OCI-LY3 (cell line): ENCODE data around the gene SGSM1.
"Not testable (repeated sequence)": the region's sequence is repeated elsewhere in the genome, so short reads cannot be mapped to it uniquely, and the experiment has no call there.

Experiments used
- H2AFZ ChIP-seq: fragments of 200-600, 300-600 bp; shearing (Covaris generic); 2 replicates; pipeline ENCODE4 v1.6.0; 2014; ENCODE audit warnings: antibody characterized with exemption, low read depth, low read length
- H3K27ac ChIP-seq: fragments of 200-600, 300-600 bp; sonication (generic); 2 replicates; pipeline ENCODE4 v1.5.1; 2014; ENCODE audit warnings: mild to moderate bottlenecking, low read length, moderate library complexity, mixed read lengths
- H3K27me3 ChIP-seq: fragments of 200-600, 300-600 bp; sonication (generic); 2 replicates; pipeline ENCODE4 v1.6.1; 2014; ENCODE audit warnings: low read depth, low read length, mixed read lengths
- H3K36me3 ChIP-seq: fragments of 200-600, 300-600 bp; sonication (generic); replicated peaks from 2 replicates; pipeline ENCODE3; 2014; ENCODE audit warnings: low read depth, low read length, mixed read lengths
- H3K4me1 ChIP-seq: fragments of 300-600, 200-600 bp; sonication (generic); 2 replicates; pipeline ENCODE4 v1.6.1; 2014; ENCODE audit warnings: low read length, mixed read lengths
- H3K4me2 ChIP-seq: fragments of 200-600, 300-600 bp; sonication (generic); 2 replicates; pipeline ENCODE4 v1.6.1; 2014; ENCODE audit warnings: low read length, mixed read lengths
- H3K4me3 ChIP-seq: fragments of 300-600, 200-600 bp; sonication (generic); 2 replicates; pipeline ENCODE4 v1.5.1; 2014; ENCODE audit warnings: antibody characterized with exemption, mild to moderate bottlenecking, low read length, moderate library complexity
- H3K79me2 ChIP-seq: fragments of 300-600, 200-600 bp; shearing (Covaris generic); 2 replicates; pipeline ENCODE4 v1.6.1; 2014; ENCODE audit warnings: mild to moderate bottlenecking, low read length, mixed read lengths
- H3K9ac ChIP-seq: fragments of 300-600, 200-600 bp; shearing (Covaris generic); 2 replicates; pipeline ENCODE4 v1.6.0; 2014; ENCODE audit warnings: mild to moderate bottlenecking, low read length, moderate library complexity
- H3K9me3 ChIP-seq: fragments of 200-600, 300-600 bp; shearing (Covaris generic); 2 replicates; pipeline ENCODE4 v1.6.1; 2014; ENCODE audit warnings: low read length, mixed read lengths; ENCODE audit not compliant: insufficient read depth
- H4K20me1 ChIP-seq: fragments of 200-600, 300-600 bp; sonication (generic); 2 replicates; pipeline ENCODE4 v1.6.1; 2016; ENCODE audit warnings: low read length, mixed read lengths; ENCODE audit not compliant: insufficient read depth
- CTCF ChIP-seq: fragments of 200-600, 300-600 bp; sonication (generic); IDR thresholded peaks from 2 replicates; pipeline ENCODE4 v1.5.1; 2014; ENCODE audit warnings: antibody characterized with exemption, low read length, low read depth
- EZH2phosphoT487 ChIP-seq: fragments of 200-600 bp; shearing (Covaris generic); IDR thresholded peaks from 2 replicates; pipeline ENCODE4 v1.6.1; 2018; ENCODE audit warnings: antibody characterized with exemption, mixed run types, low read depth

The SGSM1 gene

DNA sequence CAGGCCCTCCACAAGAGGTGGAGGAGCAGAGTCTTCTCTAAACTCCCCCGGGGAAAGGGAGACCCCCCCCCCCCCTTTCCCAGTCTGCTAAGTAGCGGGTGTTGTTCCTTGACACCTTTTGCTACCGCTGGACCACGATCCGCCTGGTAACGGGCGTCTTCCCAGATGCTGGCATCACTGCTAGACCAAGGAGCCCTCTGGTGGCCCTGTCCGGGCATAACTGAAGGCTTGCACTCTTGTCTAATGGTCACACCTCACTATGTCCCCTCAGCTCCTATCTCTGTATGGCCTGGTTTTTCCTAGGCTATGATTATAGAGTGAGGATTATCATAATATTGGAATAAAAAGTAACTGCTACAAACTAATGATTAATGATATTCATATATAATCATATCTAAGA is 31.5 kb downstream of the SGSM1 start:
- H3K4me2 ChIP-seq, H3K4me3 ChIP-seq, H3K9me3 ChIP-seq, H3K9ac ChIP-seq, H4K20me1 ChIP-seq, H3K36me3 ChIP-seq, H2AFZ ChIP-seq, H3K27ac ChIP-seq, H3K79me2 ChIP-seq, H3K27me3 ChIP-seq: not testable (repeated sequence)
- H3K4me1 ChIP-seq = peaks cover 21% of the 10 kb centered on the region
- peak; percentile 21; the same call in 1 of the 2 replicates for TF ChIP-seq CTCF

DNA sequence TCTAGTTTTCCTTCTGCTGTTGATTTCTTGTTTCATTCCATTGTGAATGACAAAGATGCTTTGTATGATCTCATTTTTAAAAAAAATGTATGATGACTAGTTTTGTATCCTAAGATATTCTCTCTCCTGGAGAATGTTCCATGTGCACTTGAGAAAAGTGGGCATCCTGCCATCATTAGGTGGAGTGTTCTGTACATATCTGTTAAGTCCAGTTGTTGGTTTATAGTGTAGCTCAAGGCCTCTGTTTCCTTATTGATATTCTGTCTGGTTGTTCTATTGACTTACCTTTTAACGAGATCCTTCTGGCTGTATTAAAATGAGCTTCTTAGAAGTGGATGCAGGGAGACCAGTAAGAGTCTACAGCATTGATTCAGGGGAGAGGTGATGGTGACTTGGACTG is 35.2 kb downstream of the SGSM1 start:
- Histone ChIP-seq H3K4me1 (peaks cover 15% of the 10 kb centered on the region), H3K27ac (no peak overlapping the region), H2AFZ (no peak overlapping the region), H3K79me2 (no peaks in the 10 kb centered on the region), H4K20me1 (no peaks in the 10 kb centered on the region), H3K27me3 (no peaks in the 10 kb centered on the region), H3K36me3 (no peaks in the 10 kb centered on the region), H3K4me2 (no peak overlapping the region), H3K9ac (no peak overlapping the region), H3K9me3 (no peaks in the 10 kb centered on the region), H3K4me3 (no peak overlapping the region)
- TF ChIP-seq EZH2phosphoT487 = no peak
- TF ChIP-seq CTCF = no peak

DNA sequence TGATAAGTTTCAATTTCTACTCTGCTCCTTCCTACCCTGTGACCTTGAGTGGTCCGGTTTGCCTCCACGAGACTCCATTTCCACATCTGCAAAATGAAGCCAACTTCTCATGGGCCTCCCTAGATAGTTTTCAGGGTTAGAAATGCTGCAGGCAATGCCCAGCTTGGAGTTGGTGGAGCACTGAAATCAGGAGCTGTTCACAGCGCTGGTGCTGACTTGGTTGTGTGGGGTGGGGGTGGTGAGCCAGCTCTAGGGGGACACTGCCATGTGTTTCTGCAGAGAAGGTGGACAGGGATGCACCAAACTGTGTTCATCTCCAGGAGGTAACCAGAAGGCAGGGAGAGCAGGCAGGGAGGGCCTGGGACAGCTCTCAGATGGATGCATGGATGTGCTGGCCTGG is 37.0 kb downstream of the SGSM1 start:
- H4K20me1 ChIP-seq = no peaks in the 10 kb centered on the region
- H2AFZ ChIP-seq = no peak overlapping the region
- H3K9me3 ChIP-seq = no peaks in the 10 kb centered on the region
- H3K4me1 ChIP-seq = peaks cover 9% of the 10 kb centered on the region; the same call in 1 of the 2 replicates
- H3K36me3 ChIP-seq = no peaks in the 10 kb centered on the region
- H3K27me3 ChIP-seq = no peaks in the 10 kb centered on the region
- H3K4me2 ChIP-seq = no peak overlapping the region
- no peaks in the 10 kb centered on the region for H3K79me2 ChIP-seq
- no peak overlapping the region for H3K27ac ChIP-seq
- TF ChIP-seq CTCF (no peak), EZH2phosphoT487 (no peak)
- H3K9ac ChIP-seq = no peak overlapping the region
- H3K4me3 ChIP-seq = no peak overlapping the region

DNA sequence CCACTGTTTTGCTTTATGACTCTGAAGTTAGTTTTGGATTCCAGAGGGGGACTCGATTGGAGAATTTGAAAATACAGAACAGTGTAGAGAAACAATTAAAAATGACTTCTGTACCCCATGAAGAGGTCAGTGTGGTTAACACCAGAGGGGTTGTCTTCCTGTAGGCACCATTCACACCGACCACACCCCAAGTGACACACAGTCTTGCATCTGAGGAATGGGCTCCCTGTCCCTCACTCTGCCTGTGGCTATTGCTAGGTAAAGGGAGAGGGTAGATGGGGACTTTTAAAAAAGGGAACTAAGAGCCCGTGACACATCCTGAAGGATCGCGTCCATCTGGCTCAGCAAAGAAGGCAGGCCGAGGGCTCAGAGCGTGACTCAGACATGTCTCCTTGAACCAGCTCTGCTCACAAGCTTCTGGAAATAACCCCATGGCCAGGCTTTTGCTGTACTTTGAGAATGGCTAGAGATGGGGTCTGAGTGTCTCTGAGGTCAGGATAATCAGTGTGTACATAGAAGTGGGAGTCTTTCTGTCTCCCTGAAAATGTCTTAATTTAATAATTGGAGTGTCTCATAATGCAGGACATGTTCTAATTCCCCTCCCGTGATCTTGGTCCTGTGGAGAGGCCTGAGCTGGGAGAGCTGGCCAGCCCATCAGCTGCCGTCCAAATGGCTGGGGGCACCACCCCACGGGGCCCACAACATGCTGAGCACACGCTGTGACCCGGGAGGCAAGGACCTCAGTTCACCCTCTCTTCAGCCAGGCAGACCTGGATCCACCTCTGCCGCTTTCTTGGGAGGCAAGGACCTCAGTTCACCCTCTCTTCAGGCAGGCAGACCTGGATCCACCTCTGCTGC is 39.3 kb downstream of the SGSM1 start:
- H3K4me3 ChIP-seq = no peak overlapping the region
- H3K27me3 ChIP-seq = no peaks in the 10 kb centered on the region
- TF ChIP-seq EZH2phosphoT487 = no peak
- H3K79me2 ChIP-seq = no peaks in the 10 kb centered on the region
- H3K9ac ChIP-seq = no peak overlapping the region
- no peaks in the 10 kb centered on the region for H3K9me3 ChIP-seq
- H3K36me3 ChIP-seq = no peaks in the 10 kb centered on the region
- H3K27ac ChIP-seq = no peak overlapping the region
- no peak overlapping the region for H3K4me2 ChIP-seq
- H2AFZ ChIP-seq = no peak overlapping the region
- H3K4me1 ChIP-seq = peaks cover 12% of the 10 kb centered on the region; the same call in 1 of the 2 replicates
- H4K20me1 ChIP-seq = no peaks in the 10 kb centered on the region
